SK-N-SH treated with all-trans-retinoic acid at 6 μM for 48 hours (cell line): ENCODE measurements around the gene TPK1.

Experiments used
- ATAC-seq: fragments of 200-7000 bp; cut with Tn5 transposase; 3 replicates; pipeline ENCODE4 v1.9.1; 2020; ENCODE audit warnings: mild to moderate bottlenecking, moderate library complexity
- ARNTL ChIP-seq: fragments of 450-650 bp; formaldehyde crosslinking; IDR thresholded peaks from 2 replicates; pipeline ENCODE4 v1.5.0; 2020; ENCODE audit warnings: low read depth, mild to moderate bottlenecking, moderate library complexity, borderline replicate concordance
- BACH2 ChIP-seq: fragments of 250-450 bp; sonication (Bioruptor Pico); IDR thresholded peaks from 2 replicates; pipeline ENCODE4 v1.9.0; 2021; ENCODE audit warnings: mild to moderate bottlenecking, borderline replicate concordance
- CSDC2 ChIP-seq: fragments of 250-450 bp; sonication (Bioruptor Pico); IDR thresholded peaks from 2 replicates; pipeline ENCODE4 v1.5.0; 2020; ENCODE audit warnings: mild to moderate bottlenecking, moderate library complexity
- CSRNP3 ChIP-seq: fragments of 250-450 bp; sonication (Bioruptor Pico); IDR thresholded peaks from 2 replicates; pipeline ENCODE4 v1.5.1; 2021; ENCODE audit warnings: mild to moderate bottlenecking, moderate library complexity
- ESRRG ChIP-seq: fragments of 250-450 bp; sonication (Bioruptor Pico); IDR thresholded peaks from 2 replicates; pipeline ENCODE4 v1.6.1; 2021; ENCODE audit warnings: mild to moderate bottlenecking
- GLIS3 ChIP-seq: fragments of 250-450 bp; sonication (Bioruptor Pico); IDR thresholded peaks from 2 replicates; pipeline ENCODE4 v1.5.0; 2020; ENCODE audit warnings: mild to moderate bottlenecking, moderate library complexity
- ISL1 ChIP-seq: fragments of 250-450 bp; sonication (Bioruptor Pico); IDR thresholded peaks from 2 replicates; pipeline ENCODE4 v2.1.2; 2022; ENCODE audit warnings: mild to moderate bottlenecking, moderate library complexity
- OSR1 ChIP-seq: fragments of 250-450 bp; sonication (Bioruptor Pico); IDR thresholded peaks from 2 replicates; pipeline ENCODE4 v1.8.0; 2022; ENCODE audit warnings: moderate library complexity, mild to moderate bottlenecking, inconsistent platforms
- PATZ1 ChIP-seq: fragments of 250-450 bp; sonication (Bioruptor Pico); IDR thresholded peaks from 2 replicates; pipeline ENCODE4 v1.8.0; 2020; ENCODE audit warnings: mild to moderate bottlenecking, moderate library complexity, borderline replicate concordance
- PPARA ChIP-seq: fragments of 250-450 bp; sonication (Bioruptor Pico); IDR thresholded peaks from 2 replicates; pipeline ENCODE4 v1.5.0; 2020; ENCODE audit warnings: mild to moderate bottlenecking, borderline replicate concordance
- RARB ChIP-seq: fragments of 250-450 bp; sonication (Bioruptor Pico); IDR thresholded peaks from 2 replicates; pipeline ENCODE4 v1.8.0; 2021; ENCODE audit warnings: mild to moderate bottlenecking, moderate library complexity
- SNAI2 ChIP-seq: fragments of 250-450 bp; sonication (Bioruptor Pico); IDR thresholded peaks from 2 replicates; pipeline ENCODE4 v1.5.0; 2020; ENCODE audit warnings: mild to moderate bottlenecking, moderate library complexity
- TCF4 ChIP-seq: fragments of 250-450 bp; sonication (Bioruptor Pico); IDR thresholded peaks from 2 replicates; pipeline ENCODE4 v1.8.0; 2021; ENCODE audit warnings: mild to moderate bottlenecking, moderate library complexity, borderline replicate concordance
- TOX ChIP-seq: fragments of 250-450 bp; sonication (Bioruptor Pico); IDR thresholded peaks from 2 replicates; pipeline ENCODE4 v1.8.0; 2021; ENCODE audit warnings: mild to moderate bottlenecking, moderate library complexity, borderline replicate concordance
- ZC3H10 ChIP-seq: fragments of 250-450 bp; sonication (Bioruptor Pico); IDR thresholded peaks from 2 replicates; pipeline ENCODE4 v1.5.1; 2021; ENCODE audit warnings: mild to moderate bottlenecking, moderate library complexity
- ZFP3 ChIP-seq: fragments of 250-450 bp; sonication (Bioruptor Pico); IDR thresholded peaks from 2 replicates; pipeline ENCODE4 v1.5.0; 2020; ENCODE audit warnings: mild to moderate bottlenecking, moderate library complexity
- ZFP30 ChIP-seq: fragments of 450-650 bp; formaldehyde crosslinking; IDR thresholded peaks from 2 replicates; pipeline ENCODE4 v1.5.0; 2022; ENCODE audit warnings: mild to moderate bottlenecking, moderate library complexity
- ZNF565 ChIP-seq: fragments of 450-650 bp; formaldehyde crosslinking; conservative IDR thresholded peaks from 2 replicates; pipeline ENCODE4 v1.5.0; 2020; ENCODE audit warnings: low read depth, mild to moderate bottlenecking, moderate library complexity
- ZNF70 ChIP-seq: fragments of 450-650 bp; formaldehyde crosslinking; IDR thresholded peaks from 2 replicates; pipeline ENCODE4 v1.5.0; 2020; ENCODE audit warnings: mild to moderate bottlenecking, moderate library complexity
- ZNF8 ChIP-seq: fragments of 450-650 bp; formaldehyde crosslinking; IDR thresholded peaks from 2 replicates; pipeline ENCODE4 v1.5.0; 2020; ENCODE audit warnings: mild to moderate bottlenecking, moderate library complexity
- TF ChIP-seq, protein P1 (sequence below): fragments of 250-450 bp; sonication (Bioruptor Pico); IDR thresholded peaks from 2 replicates; pipeline ENCODE4 v1.8.0; 2021; ENCODE audit warnings: low read depth, mild to moderate bottlenecking, moderate library complexity, borderline replicate concordance
- TF ChIP-seq, protein P2 (sequence below): fragments of 250-450 bp; sonication (Bioruptor Pico); IDR thresholded peaks from 2 replicates; pipeline ENCODE4 v1.5.1; 2020; ENCODE audit warnings: low read depth, mild to moderate bottlenecking, moderate library complexity
- TF ChIP-seq, protein P3 (sequence below): fragments of 250-450 bp; sonication (Bioruptor Pico); IDR thresholded peaks from 2 replicates; pipeline ENCODE4 v1.5.0; 2020; ENCODE audit warnings: mild to moderate bottlenecking, moderate library complexity

TPK1 gene

GRCh38 chr7:144854839-144855424, 19.1 kb upstream of the TPK1 start:
- no peak for TF ChIP-seq ESRRG (CRISPR knock-in tag)
- TF ChIP-seq CSRNP3 (CRISPR knock-in tag), result no peak
- no peak for TF ChIP-seq GLIS3 (CRISPR knock-in tag)
- no peak for TF ChIP-seq RARB (CRISPR knock-in tag)
- no peak for TF ChIP-seq ZNF565
- no peak for TF ChIP-seq ZFP30 (CRISPR knock-in tag)
- TF ChIP-seq ZNF70 (CRISPR knock-in tag), result no peak
- TF ChIP-seq ISL1 (CRISPR knock-in tag), result no peak
- no peak for TF ChIP-seq ZFP3
- TF ChIP-seq, protein P1, sequence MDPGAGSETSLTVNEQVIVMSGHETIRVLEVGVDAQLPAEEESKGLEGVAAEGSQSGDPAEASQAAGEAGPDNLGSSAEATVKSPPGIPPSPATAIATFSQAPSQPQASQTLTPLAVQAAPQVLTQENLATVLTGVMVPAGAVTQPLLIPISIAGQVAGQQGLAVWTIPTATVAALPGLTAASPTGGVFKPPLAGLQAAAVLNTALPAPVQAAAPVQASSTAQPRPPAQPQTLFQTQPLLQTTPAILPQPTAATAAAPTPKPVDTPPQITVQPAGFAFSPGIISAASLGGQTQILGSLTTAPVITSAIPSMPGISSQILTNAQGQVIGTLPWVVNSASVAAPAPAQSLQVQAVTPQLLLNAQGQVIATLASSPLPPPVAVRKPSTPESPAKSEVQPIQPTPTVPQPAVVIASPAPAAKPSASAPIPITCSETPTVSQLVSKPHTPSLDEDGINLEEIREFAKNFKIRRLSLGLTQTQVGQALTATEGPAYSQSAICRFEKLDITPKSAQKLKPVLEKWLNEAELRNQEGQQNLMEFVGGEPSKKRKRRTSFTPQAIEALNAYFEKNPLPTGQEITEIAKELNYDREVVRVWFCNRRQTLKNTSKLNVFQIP (CRISPR knock-in tag), result no peak
- TF ChIP-seq OSR1 (CRISPR knock-in tag), result no peak
- no peak for TF ChIP-seq CSDC2 (CRISPR knock-in tag)
- TF ChIP-seq BACH2 (CRISPR knock-in tag), result no peak
- no peak for TF ChIP-seq PPARA (CRISPR knock-in tag)
- no peak for TF ChIP-seq ARNTL (CRISPR knock-in tag)
- TF ChIP-seq PATZ1 (CRISPR knock-in tag), result no peak
- TF ChIP-seq, protein P2, sequence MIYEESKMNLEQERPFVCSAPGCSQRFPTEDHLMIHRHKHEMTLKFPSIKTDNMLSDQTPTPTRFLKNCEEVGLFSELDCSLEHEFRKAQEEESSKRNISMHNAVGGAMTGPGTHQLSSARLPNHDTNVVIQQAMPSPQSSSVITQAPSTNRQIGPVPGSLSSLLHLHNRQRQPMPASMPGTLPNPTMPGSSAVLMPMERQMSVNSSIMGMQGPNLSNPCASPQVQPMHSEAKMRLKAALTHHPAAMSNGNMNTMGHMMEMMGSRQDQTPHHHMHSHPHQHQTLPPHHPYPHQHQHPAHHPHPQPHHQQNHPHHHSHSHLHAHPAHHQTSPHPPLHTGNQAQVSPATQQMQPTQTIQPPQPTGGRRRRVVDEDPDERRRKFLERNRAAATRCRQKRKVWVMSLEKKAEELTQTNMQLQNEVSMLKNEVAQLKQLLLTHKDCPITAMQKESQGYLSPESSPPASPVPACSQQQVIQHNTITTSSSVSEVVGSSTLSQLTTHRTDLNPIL (CRISPR knock-in tag), result no peak
- TF ChIP-seq TCF4 (CRISPR knock-in tag), result no peak
- TF ChIP-seq SNAI2 (CRISPR knock-in tag), result no peak
- no peak for TF ChIP-seq ZNF8 (CRISPR knock-in tag)
- ATAC-seq, result peak; percentile 85

DNA sequence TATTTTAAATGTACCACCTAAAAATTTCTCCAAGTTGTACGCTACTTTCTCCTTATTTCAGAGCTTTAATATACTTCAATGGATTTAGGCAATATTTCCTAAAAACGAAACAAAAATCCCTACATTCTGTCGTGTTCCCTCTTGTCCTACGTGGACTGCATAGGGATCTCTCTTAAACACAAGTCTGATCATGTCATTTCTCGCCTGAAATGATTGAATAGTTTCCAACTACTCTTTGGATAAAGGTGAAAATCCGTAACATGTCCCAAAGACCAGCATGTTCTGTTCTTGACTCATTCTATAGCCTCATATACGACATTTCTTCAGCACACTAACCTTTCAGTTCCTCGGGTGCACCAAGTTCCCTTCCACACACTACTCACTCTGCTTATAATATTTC, 17.7 kb upstream of the TPK1 start:
- TF ChIP-seq ZC3H10, result no peak
- TF ChIP-seq ARNTL (CRISPR knock-in tag), result no peak
- no peak for TF ChIP-seq PATZ1 (CRISPR knock-in tag)
- TF ChIP-seq CSRNP3 (CRISPR knock-in tag), result no peak
- TF ChIP-seq GLIS3 (CRISPR knock-in tag), result no peak
- no peak for TF ChIP-seq ISL1 (CRISPR knock-in tag)
- TF ChIP-seq, protein P3, sequence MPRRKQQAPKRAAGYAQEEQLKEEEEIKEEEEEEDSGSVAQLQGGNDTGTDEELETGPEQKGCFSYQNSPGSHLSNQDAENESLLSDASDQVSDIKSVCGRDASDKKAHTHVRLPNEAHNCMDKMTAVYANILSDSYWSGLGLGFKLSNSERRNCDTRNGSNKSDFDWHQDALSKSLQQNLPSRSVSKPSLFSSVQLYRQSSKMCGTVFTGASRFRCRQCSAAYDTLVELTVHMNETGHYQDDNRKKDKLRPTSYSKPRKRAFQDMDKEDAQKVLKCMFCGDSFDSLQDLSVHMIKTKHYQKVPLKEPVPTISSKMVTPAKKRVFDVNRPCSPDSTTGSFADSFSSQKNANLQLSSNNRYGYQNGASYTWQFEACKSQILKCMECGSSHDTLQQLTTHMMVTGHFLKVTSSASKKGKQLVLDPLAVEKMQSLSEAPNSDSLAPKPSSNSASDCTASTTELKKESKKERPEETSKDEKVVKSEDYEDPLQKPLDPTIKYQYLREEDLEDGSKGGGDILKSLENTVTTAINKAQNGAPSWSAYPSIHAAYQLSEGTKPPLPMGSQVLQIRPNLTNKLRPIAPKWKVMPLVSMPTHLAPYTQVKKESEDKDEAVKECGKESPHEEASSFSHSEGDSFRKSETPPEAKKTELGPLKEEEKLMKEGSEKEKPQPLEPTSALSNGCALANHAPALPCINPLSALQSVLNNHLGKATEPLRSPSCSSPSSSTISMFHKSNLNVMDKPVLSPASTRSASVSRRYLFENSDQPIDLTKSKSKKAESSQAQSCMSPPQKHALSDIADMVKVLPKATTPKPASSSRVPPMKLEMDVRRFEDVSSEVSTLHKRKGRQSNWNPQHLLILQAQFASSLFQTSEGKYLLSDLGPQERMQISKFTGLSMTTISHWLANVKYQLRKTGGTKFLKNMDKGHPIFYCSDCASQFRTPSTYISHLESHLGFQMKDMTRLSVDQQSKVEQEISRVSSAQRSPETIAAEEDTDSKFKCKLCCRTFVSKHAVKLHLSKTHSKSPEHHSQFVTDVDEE (CRISPR knock-in tag), result no peak
- TF ChIP-seq CSDC2 (CRISPR knock-in tag), result no peak
- TF ChIP-seq BACH2 (CRISPR knock-in tag), result no peak
- no peak for TF ChIP-seq PPARA (CRISPR knock-in tag)
- TF ChIP-seq ZNF70 (CRISPR knock-in tag), result no peak
- TF ChIP-seq, protein P2 (CRISPR knock-in tag), result no peak
- no peak for TF ChIP-seq TOX

More for the DNA sequence above, 17.7 kb upstream of the TPK1 start:
- ATAC-seq, result peak; percentile 44; the same call in 2 of the 3 replicates
